Mammary epithelial cell (primary cell): ENCODE results near the gene NUTM2G.
"Not testable (repeated sequence)": the region's sequence is repeated elsewhere in the genome, so short reads cannot be mapped to it uniquely, and the experiment has no call there.

Source experiments
- EZH2 ChIP-seq: IDR thresholded peaks from 2 replicates; pipeline ENCODE4 v1.6.1; 2012; ENCODE audit warnings: low read length, inconsistent platforms, borderline replicate concordance
- TF ChIP-seq, protein P1 (sequence below), 2 donors: IDR thresholded peaks in 1 of 2; conservative IDR thresholded peaks in 1 of 2; 2 replicates each; pipeline ENCODE4 v1.5.1; 2011 to 2012; ENCODE audit warnings: inconsistent platforms in 2 of 2, low read length in 2 of 2, mild to moderate bottlenecking in 2 of 2, control low read depth in 1 of 2, low read depth in 1 of 2; ENCODE audit not compliant: insufficient read depth in 1 of 2; ENCODE audit errors: extremely low read depth in 1 of 2

GRCh38 chr9:96937442-96937841 is 8.8 kb downstream of the NUTM2G start:
- TF ChIP-seq, protein P1, sequence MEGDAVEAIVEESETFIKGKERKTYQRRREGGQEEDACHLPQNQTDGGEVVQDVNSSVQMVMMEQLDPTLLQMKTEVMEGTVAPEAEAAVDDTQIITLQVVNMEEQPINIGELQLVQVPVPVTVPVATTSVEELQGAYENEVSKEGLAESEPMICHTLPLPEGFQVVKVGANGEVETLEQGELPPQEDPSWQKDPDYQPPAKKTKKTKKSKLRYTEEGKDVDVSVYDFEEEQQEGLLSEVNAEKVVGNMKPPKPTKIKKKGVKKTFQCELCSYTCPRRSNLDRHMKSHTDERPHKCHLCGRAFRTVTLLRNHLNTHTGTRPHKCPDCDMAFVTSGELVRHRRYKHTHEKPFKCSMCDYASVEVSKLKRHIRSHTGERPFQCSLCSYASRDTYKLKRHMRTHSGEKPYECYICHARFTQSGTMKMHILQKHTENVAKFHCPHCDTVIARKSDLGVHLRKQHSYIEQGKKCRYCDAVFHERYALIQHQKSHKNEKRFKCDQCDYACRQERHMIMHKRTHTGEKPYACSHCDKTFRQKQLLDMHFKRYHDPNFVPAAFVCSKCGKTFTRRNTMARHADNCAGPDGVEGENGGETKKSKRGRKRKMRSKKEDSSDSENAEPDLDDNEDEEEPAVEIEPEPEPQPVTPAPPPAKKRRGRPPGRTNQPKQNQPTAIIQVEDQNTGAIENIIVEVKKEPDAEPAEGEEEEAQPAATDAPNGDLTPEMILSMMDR (conservative IDR thresholded peaks at IDR 0.05 in 1 of 2, IDR thresholded peaks at IDR 0.05 in 1 of 2; ENCODE audit: extremely low read depth in 1 of 2, insufficient read depth in 1 of 2, low read depth in 1 of 2, low read length in 2 of 2) = not testable (repeated sequence)
- not testable (repeated sequence) for TF ChIP-seq EZH2
